Liver (tissue), 9 donors: ENCODE measurements around the gene DSCAML1. TPM values are rescaled to one million over a fixed set of nuclear protein-coding genes. Genes with fewer than 3 reads are reported as not detected.

Source experiments
- DNase-seq: peaks from one replicate; pipeline ENCODE4 v3.0.0-alpha.2; 2017; ENCODE audit warnings: low spot score
- H3K27ac ChIP-seq, 2 donors: one replicate each; pipeline ENCODE4 v1.7.0; 2013; ENCODE audit warnings: inconsistent platforms in 2 of 2, low read length in 2 of 2, control low read depth in 1 of 2, low read depth in 1 of 2, mild to moderate bottlenecking in 1 of 2
- H3K27me3 ChIP-seq, 4 donors: one replicate each; pipeline versions ENCODE4 v1.6.1 to v1.7.0; 2013; ENCODE audit warnings: low read length in 3 of 4, inconsistent platforms in 1 of 4, mild to moderate bottlenecking in 1 of 4, moderate library complexity in 1 of 4; ENCODE audit not compliant: control insufficient read depth in 4 of 4, insufficient read depth in 4 of 4
- H3K36me3 ChIP-seq, 4 donors: one replicate each; pipeline versions ENCODE4 v1.6.1 to v1.7.0; 2013; ENCODE audit warnings: low read length in 3 of 4, mild to moderate bottlenecking in 3 of 4, low read depth in 1 of 4, moderate library complexity in 1 of 4; ENCODE audit not compliant: control insufficient read depth in 4 of 4, insufficient read depth in 3 of 4
- H3K4me1 ChIP-seq, 4 donors: one replicate each; pipeline versions ENCODE4 v1.6.1 to v1.7.0; 2013; ENCODE audit warnings: low read length in 3 of 4, mild to moderate bottlenecking in 3 of 4, moderate library complexity in 1 of 4; ENCODE audit not compliant: control insufficient read depth in 4 of 4, insufficient read depth in 4 of 4
- H3K4me3 ChIP-seq, 3 donors: one replicate each; pipeline versions ENCODE4 v1.6.1 to v1.7.0; 2013; ENCODE audit warnings: low read length in 3 of 3, control low read depth in 1 of 3, low read depth in 1 of 3, mild to moderate bottlenecking in 1 of 3
- H3K9ac ChIP-seq, 2 donors: one replicate each; pipeline ENCODE4 v1.7.0; 2013; ENCODE audit warnings: low read length in 2 of 2, mild to moderate bottlenecking in 2 of 2, moderate library complexity in 2 of 2, control low read depth in 1 of 2, low read depth in 1 of 2
- H3K9me3 ChIP-seq, 4 donors: one replicate each; pipeline versions ENCODE4 v1.6.1 to v1.7.0; 2013; ENCODE audit warnings: low read length in 3 of 4; ENCODE audit not compliant: control insufficient read depth in 4 of 4
- EGR1 ChIP-seq, 2 donors: IDR thresholded peaks; 2 replicates each; pipeline ENCODE4 v1.6.1; 2016 to 2018; ENCODE audit warnings: antibody characterized with exemption in 2 of 2, low read depth in 2 of 2
- FOXA1 ChIP-seq: IDR thresholded peaks from 2 replicates; pipeline ENCODE4 v1.6.1; 2016; ENCODE audit warnings: antibody characterized with exemption
- FOXA2 ChIP-seq: IDR thresholded peaks from 2 replicates; pipeline ENCODE4 v1.6.1; 2016; ENCODE audit warnings: antibody characterized with exemption
- GABPA ChIP-seq, 2 donors: IDR thresholded peaks in 1 of 2; conservative IDR thresholded peaks in 1 of 2; 2 replicates each; pipeline ENCODE4 v1.6.1; 2016; ENCODE audit warnings: antibody characterized with exemption in 2 of 2, mild to moderate bottlenecking in 1 of 2, moderate library complexity in 1 of 2
- HNF4G ChIP-seq: IDR thresholded peaks from 2 replicates; pipeline ENCODE4 v1.6.1; 2016; ENCODE audit warnings: antibody characterized with exemption
- JUND ChIP-seq, 2 donors: IDR thresholded peaks; 2 replicates each; pipeline ENCODE4 v1.6.1; 2016; ENCODE audit warnings: antibody characterized with exemption in 2 of 2
- MAX ChIP-seq: IDR thresholded peaks from 2 replicates; pipeline ENCODE4 v1.6.1; 2016; ENCODE audit warnings: antibody characterized with exemption
- NR2F2 ChIP-seq: IDR thresholded peaks from 2 replicates; pipeline ENCODE4 v1.6.1; 2016; ENCODE audit warnings: antibody characterized with exemption
- RAD21 ChIP-seq, 2 donors: IDR thresholded peaks; 2 replicates each; pipeline ENCODE4 v1.6.1; 2016; ENCODE audit warnings: antibody characterized with exemption in 2 of 2, mild to moderate bottlenecking in 2 of 2
- RXRA ChIP-seq, 2 donors: IDR thresholded peaks; 2 replicates each; pipeline ENCODE4 v1.6.1; 2017 to 2018; ENCODE audit warnings: antibody characterized with exemption in 2 of 2, mild to moderate bottlenecking in 1 of 2
- SP1 ChIP-seq: IDR thresholded peaks from 2 replicates; pipeline ENCODE4 v1.6.1; 2018; ENCODE audit warnings: antibody characterized with exemption, mild to moderate bottlenecking
- TAF1 ChIP-seq: conservative IDR thresholded peaks from 2 replicates; pipeline ENCODE4 v1.6.1; 2016; ENCODE audit warnings: antibody characterized with exemption, mild to moderate bottlenecking
- YY1 ChIP-seq: IDR thresholded peaks from 2 replicates; pipeline ENCODE4 v1.6.1; 2016; ENCODE audit warnings: antibody characterized with exemption, mild to moderate bottlenecking
- WGBS: extraction: QIAGEN DNeasy Blood & Tissue Kit; methylation state at CpG from one replicate; pipeline ENCODE4 v1.1.7; 2013; 5-methylcytosine and 5-hydroxymethylcytosine counted together
- polyA plus RNA-seq, 2 donors: library from polyadenylated mRNA; stranded (reverse) in 1 of 2; unstranded in 1 of 2; fragments of 200-250 nt in 1 of 2; fragments of >200 nt in 1 of 2; fragmentation: Nextera tagmentation in 1 of 2; extraction: Ambion mirVana in 1 of 2; gene quantifications; one replicate each; pipeline versions ENCODE4 v1.2.1 to v1.2.3, GENCODE V29; 2013 to 2015
- total RNA-seq, 2 donors: library from RNA; depleted of rRNA; stranded (reverse); fragments of >200 nt; gene quantifications; one replicate each; pipeline ENCODE4 v1.2.3, GENCODE V29; 2014
- TF ChIP-seq, protein P1 (sequence below): IDR thresholded peaks from 2 replicates; pipeline ENCODE4 v1.6.1; 2016; ENCODE audit warnings: antibody characterized with exemption
- TF ChIP-seq, protein P2 (sequence below): IDR thresholded peaks from 2 replicates; pipeline ENCODE4 v1.6.1; 2016; ENCODE audit warnings: antibody characterized with exemption, mild to moderate bottlenecking
- donor health status: healthy.
- donor health status: healthy.
- donor health status: healthy.
- donor health status: healthy.
- donor health status: healthy.

DSCAML1 gene
- total and polyA plus RNA-seq, 4 donors = 0.07 to 0.42 (median 0.20) TPM

- WGBS = 51% methylated on average over 14 of the region's 14 CpGs
- TF ChIP-seq FOXA1 (no peak), YY1 (no peak), TAF1 (no peak), NR2F2 (peak; percentile 56)
- TF ChIP-seq, protein P1, sequence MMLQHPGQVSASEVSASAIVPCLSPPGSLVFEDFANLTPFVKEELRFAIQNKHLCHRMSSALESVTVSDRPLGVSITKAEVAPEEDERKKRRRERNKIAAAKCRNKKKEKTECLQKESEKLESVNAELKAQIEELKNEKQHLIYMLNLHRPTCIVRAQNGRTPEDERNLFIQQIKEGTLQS = no peak
- Histone ChIP-seq H3K9me3 (no peaks in the 10 kb centered on the region), H3K36me3 (no peaks in the 10 kb centered on the region), H3K27ac (no peak overlapping the region), H3K4me3 (no peak overlapping the region), H3K9ac (no peak overlapping the region), H3K27me3 (no peaks in the 10 kb centered on the region), H3K4me1 (no peaks in the 10 kb centered on the region)
- peak; percentile 38 for DNase-seq
These were observed 285.0 kb downstream of the DSCAML1 start for GRCh38 chr11:117511931-117512539.

GRCh38 chr11:117511483-117511930, 285.5 kb downstream of the DSCAML1 start:
- no peak overlapping the region for H3K27ac ChIP-seq
- no peaks in the 10 kb centered on the region for H3K27me3 ChIP-seq
- H3K9me3 ChIP-seq = no peaks in the 10 kb centered on the region
- H3K4me3 ChIP-seq = no peak overlapping the region
- WGBS = 73% methylated on average over 8 of the region's 8 CpGs
- no peak for DNase-seq
- no peak overlapping the region for H3K9ac ChIP-seq
- H3K4me1 ChIP-seq = no peaks in the 10 kb centered on the region
- no peak for TF ChIP-seq TAF1
- TF ChIP-seq MAX = no peak
- no peak for TF ChIP-seq RXRA (IDR thresholded peaks at IDR 0.05)
- no peak for TF ChIP-seq YY1
- no peak for TF ChIP-seq RAD21 (IDR thresholded peaks at IDR 0.05)
- no peak for TF ChIP-seq NR2F2
- TF ChIP-seq JUND (IDR thresholded peaks at IDR 0.05) = no peak
- no peak for TF ChIP-seq HNF4G
- TF ChIP-seq EGR1 (IDR thresholded peaks at IDR 0.05; ENCODE audit: low read depth in 2 of 2) = no peak
- no peak for TF ChIP-seq GABPA (IDR thresholded peaks at IDR 0.05 in 1 of 2, conservative IDR thresholded peaks at IDR 0.05 in 1 of 2)
- TF ChIP-seq, protein P1 = no peak
- no peak for TF ChIP-seq SP1
- TF ChIP-seq FOXA2 = no peak
- TF ChIP-seq FOXA1 = no peak
- TF ChIP-seq, protein P2, sequence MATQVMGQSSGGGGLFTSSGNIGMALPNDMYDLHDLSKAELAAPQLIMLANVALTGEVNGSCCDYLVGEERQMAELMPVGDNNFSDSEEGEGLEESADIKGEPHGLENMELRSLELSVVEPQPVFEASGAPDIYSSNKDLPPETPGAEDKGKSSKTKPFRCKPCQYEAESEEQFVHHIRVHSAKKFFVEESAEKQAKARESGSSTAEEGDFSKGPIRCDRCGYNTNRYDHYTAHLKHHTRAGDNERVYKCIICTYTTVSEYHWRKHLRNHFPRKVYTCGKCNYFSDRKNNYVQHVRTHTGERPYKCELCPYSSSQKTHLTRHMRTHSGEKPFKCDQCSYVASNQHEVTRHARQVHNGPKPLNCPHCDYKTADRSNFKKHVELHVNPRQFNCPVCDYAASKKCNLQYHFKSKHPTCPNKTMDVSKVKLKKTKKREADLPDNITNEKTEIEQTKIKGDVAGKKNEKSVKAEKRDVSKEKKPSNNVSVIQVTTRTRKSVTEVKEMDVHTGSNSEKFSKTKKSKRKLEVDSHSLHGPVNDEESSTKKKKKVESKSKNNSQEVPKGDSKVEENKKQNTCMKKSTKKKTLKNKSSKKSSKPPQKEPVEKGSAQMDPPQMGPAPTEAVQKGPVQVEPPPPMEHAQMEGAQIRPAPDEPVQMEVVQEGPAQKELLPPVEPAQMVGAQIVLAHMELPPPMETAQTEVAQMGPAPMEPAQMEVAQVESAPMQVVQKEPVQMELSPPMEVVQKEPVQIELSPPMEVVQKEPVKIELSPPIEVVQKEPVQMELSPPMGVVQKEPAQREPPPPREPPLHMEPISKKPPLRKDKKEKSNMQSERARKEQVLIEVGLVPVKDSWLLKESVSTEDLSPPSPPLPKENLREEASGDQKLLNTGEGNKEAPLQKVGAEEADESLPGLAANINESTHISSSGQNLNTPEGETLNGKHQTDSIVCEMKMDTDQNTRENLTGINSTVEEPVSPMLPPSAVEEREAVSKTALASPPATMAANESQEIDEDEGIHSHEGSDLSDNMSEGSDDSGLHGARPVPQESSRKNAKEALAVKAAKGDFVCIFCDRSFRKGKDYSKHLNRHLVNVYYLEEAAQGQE = no peak
- H3K36me3 ChIP-seq = no peaks in the 10 kb centered on the region
